IMR-90 (cell line): ENCODE data around the gene AQP1. TPM values are rescaled to one million over a fixed set of nuclear protein-coding genes. Genes with fewer than 3 reads are reported as not detected.

Experiments used
- ATAC-seq: fragments of 200-7000 bp; cut with Tn5 transposase; 2 replicates; pipeline ENCODE4 v1.9.1; 2020; ENCODE audit warnings: low read depth, mild to moderate bottlenecking, moderate library complexity
- BruUV-seq: library from RNA; stranded (reverse); fragments of 400-500 nt; replicated peaks from 2 replicates; lab custom pipeline; 2021; lab: Mats Ljungman, UMichigan
- CTCF ChIA-PET: fragments of 300-600 bp; formaldehyde crosslinking; extraction: SDS; loops from one replicate; lab custom pipeline; 2021; ENCODE audit warnings: antibody characterized with exemption; lab: Yijun Ruan, JAX
- POLR2A ChIA-PET: fragments of 300-600 bp; sonication (Branson Sonifier 250); formaldehyde crosslinking; loops from one replicate; lab custom pipeline; 2022; ENCODE audit warnings: antibody characterized with exemption; ENCODE audit not compliant: unreplicated experiment; lab: Charles Lee
- DNase-seq: peaks from one replicate; pipeline ENCODE4 v3.0.0; 2013
- H2AFZ ChIP-seq: replicated peaks from 2 replicates; pipeline ENCODE3; 2013; ENCODE audit warnings: low read length, mild to moderate bottlenecking; ENCODE audit not compliant: poor library complexity
- H2AK5ac ChIP-seq: 2 replicates; pipeline ENCODE4 v1.6.1; 2013; ENCODE audit warnings: low read depth, low read length, inconsistent platforms
- H2AK9ac ChIP-seq: replicated peaks from 2 replicates; pipeline ENCODE3; 2013; ENCODE audit warnings: mild to moderate bottlenecking, low read depth, low read length, moderate library complexity; ENCODE audit not compliant: poor library complexity
- H2BK120ac ChIP-seq: 2 replicates; pipeline ENCODE4 v1.6.1; 2013; ENCODE audit warnings: low read depth, low read length, inconsistent platforms
- H2BK15ac ChIP-seq: 3 replicates; pipeline ENCODE4 v1.6.1; 2013; ENCODE audit warnings: low read depth, low read length, inconsistent platforms
- H2BK20ac ChIP-seq: 2 replicates; pipeline ENCODE4 v1.6.1; 2013; ENCODE audit warnings: low read depth, mild to moderate bottlenecking, inconsistent platforms, low read length, moderate library complexity
- H2BK5ac ChIP-seq: 2 replicates; pipeline ENCODE4 v1.6.1; 2013; ENCODE audit warnings: mild to moderate bottlenecking, low read depth, low read length, inconsistent platforms; ENCODE audit not compliant: poor library complexity, severe bottlenecking
- H3K14ac ChIP-seq: replicated peaks from 2 replicates; pipeline ENCODE4 v1.6.1; 2013; ENCODE audit warnings: low read depth, low read length, inconsistent platforms
- H3K18ac ChIP-seq: 2 replicates; pipeline ENCODE4 v1.6.1; 2013; ENCODE audit warnings: low read depth, low read length, control low read depth
- H3K23ac ChIP-seq: 2 replicates; pipeline ENCODE4 v1.6.1; 2013; ENCODE audit warnings: low read depth, low read length, inconsistent platforms
- H3K27ac ChIP-seq: 2 replicates; pipeline ENCODE4 v1.5.1; 2013; ENCODE audit warnings: mild to moderate bottlenecking, control low read depth, low read length; ENCODE audit not compliant: insufficient read depth
- H3K27me3 ChIP-seq: 2 replicates; pipeline ENCODE4 v1.6.1; 2013; ENCODE audit warnings: low read length; ENCODE audit not compliant: control insufficient read depth, insufficient read depth
- H3K36me3 ChIP-seq: 2 replicates; pipeline ENCODE4 v1.6.1; 2013; ENCODE audit warnings: low read length, mixed read lengths; ENCODE audit not compliant: control insufficient read depth, insufficient read depth
- H3K4ac ChIP-seq: 2 replicates; pipeline ENCODE4 v1.6.1; 2013; ENCODE audit warnings: low read depth, low read length, inconsistent platforms
- H3K4me1 ChIP-seq: 2 replicates; pipeline ENCODE4 v1.6.1; 2013; ENCODE audit warnings: low read length, mixed read lengths; ENCODE audit not compliant: control insufficient read depth, insufficient read depth
- H3K4me2 ChIP-seq: 2 replicates; pipeline ENCODE4 v1.6.1; 2013; ENCODE audit warnings: low read depth, mild to moderate bottlenecking, control low read depth, low read length, moderate library complexity
- H3K4me3 ChIP-seq: 2 replicates; pipeline ENCODE4 v1.5.1; 2013; ENCODE audit warnings: low read depth, mild to moderate bottlenecking, control low read depth, low read length, moderate library complexity; ENCODE audit not compliant: insufficient read depth
- H3K56ac ChIP-seq: 2 replicates; pipeline ENCODE4 v1.6.1; 2013; ENCODE audit warnings: low read length, inconsistent platforms; ENCODE audit not compliant: insufficient read depth; ENCODE audit errors: extremely low read depth
- H3K79me1 ChIP-seq, 2 experiments: 2 replicates each; pipeline ENCODE4 v1.6.1; 2013; ENCODE audit warnings: low read length in 2 of 2, inconsistent platforms in 1 of 2, low read depth in 1 of 2
- H3K9ac ChIP-seq: 2 replicates; pipeline ENCODE4 v1.6.1; 2013; ENCODE audit warnings: low read depth, low read length, control low read depth
- H3K9me1 ChIP-seq: 2 replicates; pipeline ENCODE4 v1.6.1; 2013; ENCODE audit warnings: low read length, inconsistent platforms; ENCODE audit not compliant: insufficient read depth
- H3K9me3 ChIP-seq: 2 replicates; pipeline ENCODE4 v1.6.1; 2013; ENCODE audit warnings: low read length; ENCODE audit not compliant: control insufficient read depth, insufficient read depth
- H4K20me1 ChIP-seq: 2 replicates; pipeline ENCODE4 v1.6.1; 2013; ENCODE audit warnings: low read length, inconsistent platforms; ENCODE audit not compliant: insufficient read depth
- H4K5ac ChIP-seq: 2 replicates; pipeline ENCODE4 v1.6.1; 2013; ENCODE audit warnings: mild to moderate bottlenecking, low read depth, low read length, control low read depth
- H4K8ac ChIP-seq, 2 experiments: 2 replicates each; pipeline ENCODE4 v1.6.1; 2013; ENCODE audit warnings: low read depth in 2 of 2, low read length in 2 of 2, control low read depth in 1 of 2, inconsistent platforms in 1 of 2
- H4K91ac ChIP-seq: 2 replicates; pipeline ENCODE4 v1.6.1; 2013; ENCODE audit warnings: low read depth, low read length, inconsistent platforms; ENCODE audit not compliant: insufficient read depth
- BHLHE40 ChIP-seq: fragments of 150-350 bp; IDR thresholded peaks from 2 replicates; pipeline ENCODE4 v1.6.1; 2016; ENCODE audit warnings: mild to moderate bottlenecking, low read depth, low read length
- CEBPB ChIP-seq: IDR thresholded peaks from 2 replicates; pipeline ENCODE4 v1.6.1; 2012; ENCODE audit warnings: low read depth, low read length, improper control_type of control experiment
- CTCF ChIP-seq: conservative IDR thresholded peaks from 2 replicates; pipeline ENCODE4 v1.5.1; 2012; ENCODE audit warnings: mild to moderate bottlenecking, low read depth, low read length, improper control_type of control experiment
- FOS ChIP-seq: fragments of 150-350 bp; IDR thresholded peaks from 2 replicates; pipeline ENCODE4 v1.6.1; 2016; ENCODE audit warnings: low read depth, low read length
- MAZ ChIP-seq: IDR thresholded peaks from 2 replicates; pipeline ENCODE4 v1.6.1; 2012; ENCODE audit warnings: low read depth, mild to moderate bottlenecking, low read length, improper control_type of control experiment, moderate library complexity, borderline replicate concordance
- MXI1 ChIP-seq: IDR thresholded peaks from 2 replicates; pipeline ENCODE4 v1.6.1; 2012; ENCODE audit warnings: low read depth, mild to moderate bottlenecking, low read length, moderate library complexity, borderline replicate concordance
- NFE2L2 ChIP-seq: fragments of 150-350 bp; IDR thresholded peaks from 2 replicates; pipeline ENCODE4 v1.6.1; 2016; ENCODE audit warnings: low read depth, mild to moderate bottlenecking, low read length
- POLR2A ChIP-seq: IDR thresholded peaks from 2 replicates; pipeline ENCODE4 v1.6.1; 2012; ENCODE audit warnings: mild to moderate bottlenecking, low read depth, low read length
- RAD21 ChIP-seq: IDR thresholded peaks from 2 replicates; pipeline ENCODE4 v1.6.1; 2012; ENCODE audit warnings: low read length, improper control_type of control experiment
- WGBS, 2 experiments: methylation state at CpG; one replicate each; pipeline versions ENCODE4 v1.1.5 to v1.1.7; 2013; ENCODE audit warnings: missing lambda C conversion rate in 2 of 2; ENCODE audit not compliant: insufficient read length in 1 of 2; ENCODE audit errors: extremely low coverage in 2 of 2; 5-methylcytosine and 5-hydroxymethylcytosine counted together
- dilution Hi-C: fragments of 300-500 bp; cut with HindIII; formaldehyde crosslinking; loops from one replicate; pipeline ENCODE4 v1.14.3; 2018; ENCODE audit warnings: low sequenced_read_pairs; ENCODE audit not compliant: unreplicated experiment
- in situ Hi-C: fragments of 300-500 bp; cut with MboI; formaldehyde crosslinking; loops from 3 replicates; pipeline ENCODE4 v1.14.3; 2019; ENCODE audit warnings: low sequenced_read_pairs, inconsistent platforms, mixed read lengths
- intact Hi-C: fragments of 100-400 bp; cut with micrococcal nuclease; formaldehyde crosslinking; loops from 2 replicates; pipeline ENCODE4 v1.10.0; 2022
- polyA plus RNA-seq, 3 experiments: library from polyadenylated mRNA; depleted of rRNA; stranded (reverse); fragments of >200 nt; gene quantifications; 2 replicates each; pipeline ENCODE4 v1.2.3, GENCODE V29; 2012; ENCODE audit warnings: low replicate concordance in 1 of 3
- total RNA-seq: library from RNA; depleted of rRNA; stranded (reverse); fragments of >200 nt; gene quantifications from 2 replicates; pipeline ENCODE4 v1.2.3, GENCODE V29; 2012

The AQP1 gene
- total and polyA plus RNA-seq, 2 of the 4 experiments (the other 2 are of a cell fraction), result 0.18 to 0.39 TPM

DNA sequence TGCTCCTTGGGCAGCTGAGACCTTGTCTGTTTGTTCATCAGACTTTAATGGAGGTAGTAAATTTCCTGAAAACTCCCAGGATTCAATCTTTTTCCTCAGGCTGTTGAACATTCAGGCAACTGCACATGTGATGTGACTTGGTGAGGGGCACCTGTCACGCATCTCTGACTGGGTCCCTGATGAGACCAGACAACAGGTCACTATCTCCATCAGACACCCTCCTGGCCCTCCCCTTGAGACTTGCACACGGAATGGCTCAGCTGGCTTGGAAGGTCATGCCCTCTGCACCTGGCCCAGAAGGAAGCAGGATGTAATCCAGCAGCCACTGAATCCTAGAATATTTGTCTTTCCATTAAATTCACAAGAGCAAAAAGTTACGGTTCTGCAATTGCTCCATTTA is 15.9 kb downstream of the AQP1 start:
- Histone ChIP-seq H3K14ac (no peak overlapping the region), H3K36me3 (no peaks in the 10 kb centered on the region), H2BK120ac (no peak overlapping the region), H3K27me3 (peaks cover 9% of the 10 kb centered on the region), H3K27ac (no peak overlapping the region), H3K56ac (no peak overlapping the region), H3K4ac (no peak overlapping the region), H2BK15ac (no peak overlapping the region), H3K4me1 (no peaks in the 10 kb centered on the region), H3K79me1 (no peaks in the 10 kb centered on the region), H3K23ac (no peak overlapping the region), H2AK5ac (no peak overlapping the region), H2BK5ac (no peak overlapping the region), H4K91ac (no peak overlapping the region), H3K9me3 (peaks cover 6% of the 10 kb centered on the region), H2AK9ac (no peak overlapping the region), H3K18ac (no peak overlapping the region), H4K5ac (no peak overlapping the region), H3K4me3 (no peak overlapping the region), H4K8ac (no peak overlapping the region), H3K9ac (no peak overlapping the region), H3K9me1 (no peaks in the 10 kb centered on the region), H3K4me2 (no peak overlapping the region), H2BK20ac (no peak overlapping the region), H4K20me1 (no peaks in the 10 kb centered on the region), H2AFZ (no peak overlapping the region)
- ATAC-seq, result no peak
- dilution Hi-C loops, result no loop called here
- intact Hi-C loops, result no loop called here
- BruUV-seq, result no TSS peak
- ChIA-PET CTCF (interaction anchor here (1.3 kb wide), 1 partner anchor 11 kb away, joined by 3 read pairs; no protein-coding TSS in a partner anchor), POLR2A (no interaction called here)
- TF ChIP-seq MXI1 (no peak), CTCF (no peak), POLR2A (no peak), MAZ (no peak), NFE2L2 (no peak), BHLHE40 (no peak), CEBPB (no peak), RAD21 (no peak), FOS (no peak)
- WGBS, 2 experiments, result 80% methylated on average over 1 of the region's 3 CpGs; no CpG with 5 or more reads in 1 of the 2 experiments
- in situ Hi-C loops, result no loop called here
- DNase-seq, result no peak
